Measurements from ENCODE around the gene ARID1B.

Gene ARID1B

GRCh38 chr6:157236040-157236725 lies 459.0 kb downstream of the ARID1B start:
- no peak for DNase-seq

DNA sequence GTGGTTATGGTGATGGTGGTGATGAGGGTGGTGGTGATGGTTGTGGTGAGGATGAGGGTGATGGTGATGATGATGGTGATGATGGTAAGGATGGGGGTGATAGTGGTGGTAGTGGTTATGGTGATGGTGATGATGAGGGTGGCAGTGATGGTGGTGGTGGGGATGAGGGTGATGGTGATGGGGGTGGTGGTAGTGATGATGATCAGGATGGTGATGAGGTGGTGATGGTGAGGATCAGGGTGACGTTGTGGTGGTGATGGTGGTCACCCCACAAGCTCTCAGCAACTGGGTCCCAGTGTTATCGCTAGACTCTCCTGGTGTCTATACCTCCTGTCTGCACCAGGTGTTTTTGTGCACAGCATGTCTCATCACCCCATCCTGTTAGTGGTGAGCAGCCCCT lies 461.2 kb downstream of the ARID1B start:
- no peak for DNase-seq

- DNase-seq, result no peak
Measured at GRCh38 chr6:157239148-157239547, 462.0 kb downstream of the ARID1B start.

- no peak for DNase-seq
Measured at GRCh38 chr6:157239671-157240058, 462.5 kb downstream of the ARID1B start.

- no peak for DNase-seq
Measured at GRCh38 chr6:157240059-157240959, 463.1 kb downstream of the ARID1B start.

- DNase-seq, result no peak
Measured at GRCh38 chr6:157240960-157241311, 463.8 kb downstream of the ARID1B start.

GRCh38 chr6:157242791-157243190 lies 465.6 kb downstream of the ARID1B start:
- no peak for DNase-seq

GRCh38 chr6:157244175-157244574 lies 467.0 kb downstream of the ARID1B start:
- no peak for DNase-seq

DNA sequence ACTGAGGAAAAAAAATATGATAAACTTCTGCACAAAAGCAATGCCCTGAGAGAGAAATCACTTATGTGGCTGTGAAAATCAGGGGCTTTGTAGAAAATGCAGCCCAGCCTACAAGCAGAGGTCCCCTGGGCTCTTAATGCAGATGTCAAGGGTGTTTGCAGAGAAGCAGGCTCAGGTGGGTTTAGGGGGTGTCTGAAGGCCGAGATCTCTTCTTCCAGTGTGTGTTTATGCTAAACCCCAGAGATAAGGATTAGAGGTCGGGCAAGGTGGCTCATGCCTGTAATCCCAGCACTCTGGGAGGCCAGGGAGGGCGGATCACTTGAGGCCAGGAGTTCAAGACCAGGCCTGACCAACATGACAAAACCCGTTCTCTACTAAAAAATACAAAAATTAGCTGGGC lies 467.6 kb downstream of the ARID1B start:
- no peak for DNase-seq

GRCh38 chr6:157245436-157245835 lies 468.3 kb downstream of the ARID1B start:
- no peak for DNase-seq

DNA sequence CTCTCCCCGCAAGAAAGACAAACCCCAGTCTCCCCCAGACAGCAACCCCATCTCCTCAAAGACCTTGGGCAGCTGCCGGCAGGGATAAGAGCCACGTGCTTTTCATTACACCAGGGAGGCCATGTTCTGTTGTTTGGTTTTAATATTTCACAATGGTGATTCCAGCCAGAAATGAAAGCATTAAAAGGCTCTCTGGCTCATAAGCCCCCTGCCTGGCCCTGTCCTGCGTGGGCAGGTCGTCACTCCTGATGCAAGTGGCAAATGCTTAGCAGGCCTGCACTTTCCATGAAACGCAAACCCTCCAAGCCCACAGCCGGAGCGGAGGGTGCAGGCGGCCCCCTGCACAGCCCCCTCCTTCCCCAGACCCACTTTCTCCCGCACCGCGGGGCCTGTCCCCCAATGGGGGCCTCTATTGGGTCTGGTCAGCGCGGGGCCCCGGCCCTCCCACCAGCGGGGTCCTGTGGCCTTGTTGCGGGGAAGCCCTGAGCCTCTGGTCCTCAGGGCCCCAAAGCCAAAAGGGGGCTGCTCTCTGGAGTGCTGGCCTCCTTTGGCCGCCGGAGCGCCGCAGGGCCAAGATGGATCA lies 469.0 kb downstream of the ARID1B start:
- no peak for DNase-seq

DNA sequence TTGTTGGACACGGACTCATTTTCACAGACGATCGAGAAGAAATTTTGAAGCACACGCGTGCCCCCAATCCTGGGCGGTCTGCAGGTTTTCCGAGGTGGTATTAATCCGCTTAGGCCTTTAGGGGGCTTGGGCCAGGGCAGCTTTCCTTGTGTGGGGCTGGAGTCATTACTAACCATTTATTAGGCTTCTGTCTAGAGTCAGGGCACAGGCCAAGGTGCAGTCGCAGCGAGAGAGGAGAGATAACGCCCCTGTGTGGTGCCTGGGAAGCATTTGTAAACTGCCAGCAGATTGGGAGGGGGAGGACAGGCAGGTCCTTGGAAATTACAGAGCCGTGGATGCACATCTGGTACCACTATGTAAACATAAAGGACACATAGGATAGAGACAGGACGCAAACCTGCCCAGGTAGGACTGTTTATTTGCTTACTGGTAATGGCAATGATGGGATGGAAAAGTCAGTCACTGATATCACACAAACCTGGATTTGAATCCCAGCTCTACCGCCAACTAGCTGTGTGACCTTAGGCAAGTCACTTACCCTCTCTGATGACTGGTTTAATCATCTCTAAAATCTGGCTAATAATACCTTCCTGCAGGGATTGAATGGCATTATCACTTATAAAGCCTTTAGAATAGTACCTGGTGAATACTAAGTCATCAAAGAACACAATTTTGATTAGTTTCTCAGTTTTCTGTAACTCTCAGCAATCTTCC lies 469.8 kb downstream of the ARID1B start:
- no peak for DNase-seq

- no peak for DNase-seq
Measured at GRCh38 chr6:157248264-157248663, 471.1 kb downstream of the ARID1B start.

- no peak for DNase-seq
Measured at GRCh38 chr6:157249826-157250225, 472.6 kb downstream of the ARID1B start.

DNA sequence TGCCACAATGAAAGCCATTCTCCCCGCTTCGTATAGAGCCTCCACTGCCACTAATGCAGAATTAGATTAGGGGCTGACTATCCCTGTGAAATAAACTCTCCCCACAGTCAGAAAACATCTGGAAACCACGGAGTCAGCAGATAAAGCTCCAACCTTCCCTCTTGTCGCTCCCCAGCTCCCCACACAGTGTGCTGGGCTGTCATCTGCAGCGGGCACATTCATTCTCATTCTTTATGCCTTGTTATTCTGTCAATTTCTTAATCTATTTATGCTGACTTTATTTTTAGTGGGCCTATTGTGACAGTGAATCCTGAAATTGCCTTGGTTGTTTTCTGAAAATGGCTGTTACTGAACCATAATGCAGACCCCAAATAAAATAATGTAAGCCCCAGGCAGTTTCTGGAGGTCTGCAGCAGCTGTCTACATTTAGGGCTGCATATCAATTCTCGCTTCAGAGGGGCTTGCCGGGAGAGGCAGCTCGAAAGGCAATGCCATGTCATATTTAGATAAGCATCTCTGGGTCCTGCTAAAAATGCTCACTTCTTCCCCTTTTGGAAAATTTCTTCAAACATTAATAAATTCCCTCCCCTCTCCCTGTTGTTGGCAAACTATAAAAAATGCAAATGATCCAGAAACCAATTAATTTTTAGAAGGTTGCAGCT lies 474.5 kb downstream of the ARID1B start:
- no peak for DNase-seq

- no peak for DNase-seq
Measured at GRCh38 chr6:157253017-157253416, 475.8 kb downstream of the ARID1B start.

DNA sequence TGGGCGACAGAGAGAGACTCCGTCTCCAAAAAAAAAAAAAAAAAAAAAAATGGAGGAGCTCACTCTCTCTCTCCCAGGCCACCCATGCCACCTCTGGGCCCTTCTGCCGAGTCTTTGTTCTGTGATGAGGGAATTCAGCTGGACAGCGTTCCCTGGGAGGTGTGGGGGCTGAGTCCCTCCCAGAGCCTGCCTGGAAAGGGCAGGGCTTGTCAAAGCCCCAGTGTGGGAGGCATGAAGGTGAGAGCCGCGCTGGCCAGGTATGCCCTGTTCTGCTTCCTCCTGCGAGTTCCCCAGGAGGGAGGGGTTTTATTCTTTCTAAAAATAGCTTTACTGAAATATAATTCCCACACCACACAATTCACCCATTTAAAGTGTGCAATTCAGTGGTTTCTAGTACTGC lies 476.5 kb downstream of the ARID1B start:
- no peak for DNase-seq

DNA sequence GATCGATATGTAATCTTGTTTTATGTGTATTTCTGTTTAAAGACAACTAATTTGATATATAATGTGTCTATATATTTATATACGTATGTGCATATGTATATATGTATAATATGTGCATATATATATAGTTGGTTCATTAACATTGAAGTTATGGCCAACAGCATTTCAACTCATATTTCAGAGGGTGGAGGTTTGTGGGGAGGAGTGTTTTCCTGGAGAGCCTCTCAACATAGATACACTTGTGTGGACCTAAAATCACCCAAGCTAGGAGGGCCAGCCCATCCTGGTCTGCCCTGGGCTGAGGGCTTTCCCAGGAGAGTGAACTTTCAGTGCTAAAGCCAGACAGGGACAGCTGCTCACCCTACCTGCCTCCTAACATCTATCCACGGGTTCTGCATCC lies 477.4 kb downstream of the ARID1B start:
- DNase-seq, result no peak

GRCh38 chr6:157255079-157255478 lies 477.9 kb downstream of the ARID1B start:
- no peak for DNase-seq

DNA sequence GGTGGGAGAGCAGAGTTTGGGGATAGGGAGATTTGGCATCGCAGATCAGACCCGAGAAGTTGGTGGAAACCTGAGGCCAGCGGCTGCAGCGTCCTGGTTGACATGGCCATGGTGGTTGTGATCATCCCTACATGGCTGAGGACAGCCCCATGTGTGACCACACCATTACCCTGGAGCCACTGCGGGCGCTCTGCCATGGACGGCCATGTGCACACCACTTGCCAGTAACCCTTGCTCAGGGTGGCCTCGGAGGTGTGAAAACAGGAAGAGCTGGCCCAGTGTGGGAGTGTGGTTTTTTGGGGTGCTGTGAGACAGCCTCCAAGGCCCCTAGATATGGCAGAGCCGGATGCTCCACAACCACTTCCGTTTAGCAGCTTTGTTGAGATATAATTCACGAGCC lies 481.7 kb downstream of the ARID1B start:
- DNase-seq, result no peak

DNA sequence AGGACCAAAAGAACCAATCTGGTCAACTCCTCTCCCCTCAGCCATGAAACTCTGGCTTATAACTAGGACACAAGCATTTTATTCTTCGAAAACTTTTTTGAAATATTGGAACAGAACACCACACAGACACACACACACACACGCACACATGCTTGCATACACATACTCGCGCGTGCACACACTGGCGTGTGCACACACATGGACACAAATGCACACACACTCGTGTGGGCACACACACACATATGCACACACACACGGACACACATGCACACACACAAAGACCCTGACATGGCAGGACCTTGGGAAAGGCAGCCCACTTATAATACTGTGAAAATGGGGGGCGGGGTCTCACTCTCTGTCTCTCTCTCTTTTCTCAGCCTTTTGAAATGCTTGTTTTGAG lies 482.3 kb downstream of the ARID1B start:
- no peak for DNase-seq

All from NCI-H1694 (cell line).